Activated CD8-positive, alpha-beta memory T cell treated with anti-CD3 and anti-CD28 coated beads for 24 hours (primary cell): Measurements from ENCODE around the gene SMIM24.
A peak's percentile ranks its signal among the peaks of the same experiment; 100 is the strongest.
"Not testable (repeated sequence)": the region's sequence is repeated elsewhere in the genome, so short reads cannot be mapped to it uniquely, and the experiment has no call there.

ENCODE experiments used
- DNase-seq: peaks from one replicate; pipeline ENCODE4 v3.0.0-alpha.2; 2020

The SMIM24 gene

DNA sequence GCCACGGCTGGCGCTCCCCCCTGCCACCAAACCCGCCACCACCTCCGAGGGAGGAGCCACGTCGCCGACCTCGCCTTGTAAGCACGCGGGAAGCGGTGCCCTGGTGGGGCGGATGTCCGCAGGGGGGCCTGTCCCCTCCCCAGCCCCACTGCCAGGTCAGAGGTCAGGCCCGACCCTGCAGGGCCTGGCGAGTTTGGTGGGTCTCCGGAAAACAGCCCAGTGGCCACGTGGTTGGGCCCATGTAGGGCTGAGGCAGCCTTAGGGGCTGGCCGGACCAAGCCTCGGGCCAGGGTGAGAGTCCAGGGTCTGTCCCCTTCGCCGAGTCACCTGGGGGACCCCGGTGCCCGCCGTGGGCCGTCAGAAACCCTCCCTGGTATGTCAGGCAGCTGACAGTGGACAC is 26.5 kb downstream of the SMIM24 start:
- DNase-seq: no peak

GRCh38 chr19:3452942-3453214 is 27.4 kb downstream of the SMIM24 start:
- not testable (repeated sequence) for DNase-seq

- no peak for DNase-seq
Observed at GRCh38 chr19:3452171-3452941, 28.0 kb downstream of the SMIM24 start.

- DNase-seq: no peak
Observed at GRCh38 chr19:3451451-3451866, 28.9 kb downstream of the SMIM24 start.

- DNase-seq: no peak
Observed at GRCh38 chr19:3450796-3451411, 29.4 kb downstream of the SMIM24 start.

- no peak for DNase-seq
Observed at GRCh38 chr19:3448616-3449334, 31.6 kb downstream of the SMIM24 start.

DNA sequence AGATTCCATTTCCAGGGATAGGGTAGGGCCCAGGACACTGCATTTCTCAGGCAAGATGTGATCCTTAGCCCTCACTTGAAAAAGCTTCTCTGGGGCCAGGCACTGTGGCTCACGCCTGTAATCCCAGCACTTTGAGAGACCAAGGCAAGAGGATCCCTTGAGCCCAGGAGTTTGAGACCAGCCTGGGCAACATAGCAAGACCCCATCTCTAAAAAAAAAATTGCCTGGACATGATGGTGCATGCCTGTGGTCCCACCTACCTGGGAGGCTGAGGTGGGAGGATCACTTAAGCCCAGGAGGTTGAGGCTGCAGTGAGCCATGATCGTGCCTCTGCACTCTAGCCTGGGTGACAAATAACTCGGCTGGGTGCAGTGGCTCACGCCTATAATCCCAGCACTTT is 33.7 kb downstream of the SMIM24 start:
- not testable (repeated sequence) for DNase-seq

DNA sequence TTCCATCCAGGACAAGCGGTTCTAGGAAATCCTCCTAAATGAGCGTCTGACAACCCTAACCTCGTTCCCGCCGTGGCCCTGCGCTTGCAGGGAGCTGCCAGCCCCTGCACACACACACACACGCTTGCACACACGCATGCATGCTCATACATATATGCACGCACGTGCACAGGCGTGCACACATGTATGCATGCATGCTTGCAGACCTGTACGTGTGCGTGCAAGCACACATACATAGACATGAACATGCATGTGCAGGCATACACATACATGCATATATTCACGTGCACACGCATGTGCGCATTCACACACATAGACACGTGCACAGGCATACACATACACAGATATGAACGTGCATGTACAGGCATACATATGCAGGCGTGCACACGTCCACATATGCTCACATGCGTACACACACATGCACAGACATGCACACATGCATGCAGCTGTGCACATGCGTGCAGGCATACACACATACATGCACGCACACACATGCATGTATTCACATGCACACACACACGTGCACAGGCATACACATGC is 35.6 kb downstream of the SMIM24 start:
- DNase-seq: no peak

DNA sequence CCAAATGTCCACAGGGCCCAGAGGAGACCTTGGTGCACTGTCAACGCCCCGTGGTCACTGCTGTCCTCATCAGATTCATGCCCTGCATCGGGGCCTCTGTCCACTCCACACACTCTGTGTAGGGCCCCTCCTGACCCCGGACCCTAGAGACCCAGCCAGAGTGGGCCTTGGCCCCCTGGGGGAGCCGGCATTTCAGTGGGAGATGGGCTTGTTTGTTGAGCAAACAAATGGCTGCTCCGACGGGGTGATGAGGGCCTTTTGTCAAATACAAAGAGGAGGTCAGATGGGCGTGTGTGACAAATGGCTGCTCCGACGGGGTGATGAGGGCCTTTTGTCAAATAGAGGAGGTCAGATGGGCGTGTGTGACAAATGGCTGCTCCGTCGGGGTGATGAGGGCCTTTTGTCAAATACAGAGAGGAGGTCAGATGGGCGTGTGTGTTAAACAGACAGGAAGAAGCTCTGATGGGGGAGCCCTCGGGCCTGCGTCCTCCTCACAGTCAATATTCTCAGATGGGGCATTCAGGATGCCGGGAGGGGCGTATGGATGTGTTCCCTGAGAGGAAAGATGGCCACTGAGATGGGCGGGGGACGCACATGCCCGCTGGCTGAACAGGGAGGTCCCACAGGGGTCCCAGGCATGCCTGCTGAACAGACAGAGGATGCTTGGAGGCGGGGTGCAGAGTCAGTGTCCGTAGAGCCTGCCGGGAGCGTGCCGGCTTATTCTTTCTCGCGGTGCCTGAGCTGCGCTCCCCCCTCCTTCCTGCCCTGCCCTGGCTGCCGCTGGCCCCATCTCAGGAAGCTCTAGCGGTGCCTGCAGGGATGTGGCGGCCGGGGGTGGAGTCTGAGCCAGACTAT is 36.3 kb downstream of the SMIM24 start:
- DNase-seq: no peak

GRCh38 chr19:3442487-3443071 is 37.7 kb downstream of the SMIM24 start:
- no peak for DNase-seq

DNA sequence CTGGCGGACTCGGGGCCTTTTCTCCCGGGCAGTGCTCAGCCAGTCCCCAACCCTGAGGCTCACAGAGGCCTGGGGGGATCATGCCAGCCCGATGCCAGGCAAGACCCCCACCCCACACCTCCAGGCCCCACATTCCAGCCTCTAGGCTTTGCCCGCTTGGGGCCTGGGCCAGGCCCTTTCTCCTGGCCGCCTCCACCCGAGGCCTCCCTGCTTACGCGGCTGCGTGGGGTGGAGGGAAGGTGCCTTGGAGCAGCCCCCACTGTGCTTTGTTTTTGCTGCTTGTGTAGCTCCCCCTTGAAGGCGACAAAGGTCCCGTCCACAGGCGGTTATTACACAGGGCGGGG is 38.4 kb downstream of the SMIM24 start:
- no peak for DNase-seq

GRCh38 chr19:3441089-3441985 is 39.0 kb downstream of the SMIM24 start:
- no peak for DNase-seq

GRCh38 chr19:3440082-3440481 is 40.2 kb downstream of the SMIM24 start:
- peak; percentile 79 for DNase-seq

DNA sequence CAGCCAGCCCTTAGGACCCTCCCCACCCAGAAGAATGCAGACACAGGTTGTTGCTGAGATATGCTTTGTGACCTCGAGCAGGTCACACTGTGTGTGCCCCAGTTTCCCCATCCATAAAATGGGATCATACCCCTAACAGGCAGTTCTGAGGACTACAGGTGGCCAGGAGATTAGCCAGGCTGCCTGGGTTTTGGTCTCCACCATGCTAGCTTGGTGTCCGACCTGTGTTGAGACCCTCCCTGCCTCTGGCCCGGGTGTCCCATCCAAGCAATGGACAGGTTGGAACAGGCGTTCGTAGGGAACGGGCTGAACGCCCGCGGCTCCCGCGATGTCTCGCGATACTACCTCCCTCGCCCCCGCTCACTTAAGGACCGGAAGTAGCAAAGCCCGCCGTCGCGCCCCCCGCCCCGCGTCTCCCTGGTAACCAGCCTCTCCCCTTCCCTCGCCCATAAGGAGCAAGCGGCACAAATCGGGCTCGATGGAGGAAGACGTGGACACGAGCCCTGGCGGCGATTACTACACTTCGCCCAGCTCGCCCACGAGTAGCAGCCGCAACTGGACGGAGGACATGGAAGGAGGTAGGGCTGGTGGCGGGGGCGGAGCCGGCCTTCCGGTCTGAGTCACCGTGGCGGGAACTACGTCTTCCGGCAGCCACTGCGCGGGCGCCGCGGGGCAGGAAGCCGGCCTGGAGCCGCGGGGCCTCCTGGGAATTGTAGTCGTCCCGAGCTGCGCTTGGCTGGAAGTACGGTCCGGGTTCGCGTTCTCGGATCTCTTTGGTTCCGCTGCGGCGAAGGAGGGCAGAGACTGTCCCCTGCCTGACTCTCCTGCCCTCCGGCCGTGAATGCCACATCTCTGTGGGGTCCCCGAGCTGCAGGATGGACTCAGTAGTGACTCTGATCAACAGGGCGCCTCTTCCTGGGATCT is 45.4 kb downstream of the SMIM24 start:
- peak; percentile 99 for DNase-seq

GRCh38 chr19:3433805-3434540 is 46.4 kb downstream of the SMIM24 start:
- DNase-seq: peak; percentile 58

- no peak for DNase-seq
Observed at GRCh38 chr19:3433313-3433712, 47.0 kb downstream of the SMIM24 start.

- DNase-seq: no peak
Observed at GRCh38 chr19:3431760-3432397, 48.4 kb downstream of the SMIM24 start.

- not testable (repeated sequence) for DNase-seq
Observed at GRCh38 chr19:3430366-3430680, 50.0 kb downstream of the SMIM24 start.

GRCh38 chr19:3426433-3426832 is 53.9 kb downstream of the SMIM24 start:
- no peak for DNase-seq
